Measurements from ENCODE around the gene EGFLAM.

GRCh38 chr5:38241655-38242054 is 16.7 kb upstream of the EGFLAM start:
- TF ChIP-seq CTCF (IDR thresholded peaks at IDR 0.05) = no peak
- TF ChIP-seq EP300 (IDR thresholded peaks at IDR 0.05) = no peak
